ENCODE measurements around the gene SLC46A3.
A peak's percentile ranks its signal among the peaks of the same experiment; 100 is the strongest.
"Not testable (repeated sequence)": the region's sequence is repeated elsewhere in the genome, so short reads cannot be mapped to it uniquely, and the experiment has no call there.

SLC46A3 gene

GRCh38 chr13:28707629-28708427 lies 10.9 kb downstream of the SLC46A3 start:
- no peak overlapping the region for H3K4me3 ChIP-seq (ENCODE audit: control insufficient read depth, low read depth, low read length)
- peak; percentile 73 for DNase-seq (ENCODE audit: low read depth)
- no peak for TF ChIP-seq CTCF (IDR thresholded peaks at IDR 0.05; ENCODE audit: control insufficient read depth, insufficient read depth, low read depth, low read length, missing control alignments)

- no peak for TF ChIP-seq CTCF (IDR thresholded peaks at IDR 0.05; ENCODE audit: control insufficient read depth, insufficient read depth, low read depth, low read length, missing control alignments)
- no peak overlapping the region for H3K4me3 ChIP-seq (ENCODE audit: control insufficient read depth, low read depth, low read length)
- peak; percentile 70 for DNase-seq (ENCODE audit: low read depth)
Observed at GRCh38 chr13:28705461-28706083, 13.2 kb downstream of the SLC46A3 start.

- TF ChIP-seq CTCF (IDR thresholded peaks at IDR 0.05; ENCODE audit: control insufficient read depth, insufficient read depth, low read depth, low read length, missing control alignments): no peak
- no peak overlapping the region for H3K4me3 ChIP-seq (ENCODE audit: control insufficient read depth, low read depth, low read length)
- DNase-seq (ENCODE audit: low read depth): no peak
Observed at GRCh38 chr13:28704919-28705318, 13.9 kb downstream of the SLC46A3 start.

GRCh38 chr13:28704282-28704681 lies 14.5 kb downstream of the SLC46A3 start:
- H3K4me3 ChIP-seq (ENCODE audit: control insufficient read depth, low read depth, low read length): no peak overlapping the region
- TF ChIP-seq CTCF (IDR thresholded peaks at IDR 0.05; ENCODE audit: control insufficient read depth, insufficient read depth, low read depth, low read length, missing control alignments): no peak
- DNase-seq (ENCODE audit: low read depth): no peak

- TF ChIP-seq CTCF (IDR thresholded peaks at IDR 0.05; ENCODE audit: control insufficient read depth, insufficient read depth, low read depth, low read length, missing control alignments): no peak
- H3K4me3 ChIP-seq (ENCODE audit: control insufficient read depth, low read depth, low read length): no peak overlapping the region
- no peak for DNase-seq (ENCODE audit: low read depth)
Observed at GRCh38 chr13:28699246-28699645, 19.5 kb downstream of the SLC46A3 start.

- DNase-seq (ENCODE audit: low read depth): no peak
- H3K4me3 ChIP-seq (ENCODE audit: control insufficient read depth, low read depth, low read length): no peak overlapping the region
- no peak for TF ChIP-seq CTCF (IDR thresholded peaks at IDR 0.05; ENCODE audit: control insufficient read depth, insufficient read depth, low read depth, low read length, missing control alignments)
Observed at GRCh38 chr13:28697441-28697840, 21.3 kb downstream of the SLC46A3 start.

GRCh38 chr13:28693605-28694491 lies 24.9 kb downstream of the SLC46A3 start:
- DNase-seq (ENCODE audit: low read depth); H3K4me3 ChIP-seq (ENCODE audit: control insufficient read depth, low read depth, low read length): not testable (repeated sequence)
